Hematopoietic multipotent progenitor cell treated with erythropoietin and hydrocortisone succinate and interleukin-3 and kit ligand, for 15 days (in vitro differentiated cells): ENCODE measurements around the gene KCNE2.
"Not testable (repeated sequence)": the region's sequence is repeated elsewhere in the genome, so short reads cannot be mapped to it uniquely, and the experiment has no call there.

Experiments
- DNase-seq: peaks from one replicate; pipeline ENCODE4 v3.0.0-alpha.2; 2015; ENCODE audit warnings: low spot score

KCNE2 gene

GRCh38 chr21:34353182-34353581 lies 10.6 kb upstream of the KCNE2 start:
- no peak for DNase-seq

DNA sequence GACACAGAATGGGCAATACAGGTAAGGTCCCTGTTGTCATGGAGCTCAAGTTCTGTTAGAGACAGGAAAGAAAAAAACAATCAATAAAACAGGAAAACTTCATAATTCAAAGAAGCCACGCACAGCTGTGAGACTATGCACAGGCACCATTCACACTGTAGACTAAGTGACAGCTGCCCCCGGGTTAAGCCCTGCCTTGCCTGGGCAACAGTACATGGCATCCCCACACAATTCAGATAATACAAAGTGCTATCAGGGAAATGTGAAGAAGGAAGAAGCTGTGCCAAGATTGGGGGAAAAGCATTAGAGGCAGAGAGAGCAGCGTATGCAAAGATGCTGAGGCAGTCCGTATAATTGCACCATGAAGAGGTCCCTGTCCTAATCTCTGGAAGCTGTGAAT lies 9.0 kb upstream of the KCNE2 start:
- DNase-seq = no peak

DNA sequence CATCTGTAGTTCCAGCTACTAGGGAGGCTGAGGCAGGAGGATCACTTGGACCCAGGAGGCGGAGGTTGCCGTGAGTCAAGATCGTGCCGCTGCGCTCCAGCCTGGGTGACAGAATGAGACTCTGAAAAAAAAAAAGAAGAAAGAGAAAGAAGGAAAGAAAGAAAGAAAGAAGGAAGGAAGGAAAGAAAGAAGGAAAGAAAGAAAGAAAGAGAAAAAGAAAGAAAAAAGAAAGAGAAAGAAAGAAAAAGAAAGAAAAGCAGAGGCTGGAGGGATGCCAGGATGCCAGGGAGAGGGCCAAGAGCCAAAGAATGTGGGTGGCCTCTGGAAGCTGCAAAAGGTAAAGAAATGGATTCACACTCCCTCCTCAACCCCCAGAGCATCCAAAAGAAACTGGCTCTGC lies 8.2 kb upstream of the KCNE2 start:
- no peak for DNase-seq

- no peak for DNase-seq
Measured at GRCh38 chr21:34357889-34358288, 5.9 kb upstream of the KCNE2 start.

GRCh38 chr21:34358866-34359265 lies 4.9 kb upstream of the KCNE2 start:
- no peak for DNase-seq

DNA sequence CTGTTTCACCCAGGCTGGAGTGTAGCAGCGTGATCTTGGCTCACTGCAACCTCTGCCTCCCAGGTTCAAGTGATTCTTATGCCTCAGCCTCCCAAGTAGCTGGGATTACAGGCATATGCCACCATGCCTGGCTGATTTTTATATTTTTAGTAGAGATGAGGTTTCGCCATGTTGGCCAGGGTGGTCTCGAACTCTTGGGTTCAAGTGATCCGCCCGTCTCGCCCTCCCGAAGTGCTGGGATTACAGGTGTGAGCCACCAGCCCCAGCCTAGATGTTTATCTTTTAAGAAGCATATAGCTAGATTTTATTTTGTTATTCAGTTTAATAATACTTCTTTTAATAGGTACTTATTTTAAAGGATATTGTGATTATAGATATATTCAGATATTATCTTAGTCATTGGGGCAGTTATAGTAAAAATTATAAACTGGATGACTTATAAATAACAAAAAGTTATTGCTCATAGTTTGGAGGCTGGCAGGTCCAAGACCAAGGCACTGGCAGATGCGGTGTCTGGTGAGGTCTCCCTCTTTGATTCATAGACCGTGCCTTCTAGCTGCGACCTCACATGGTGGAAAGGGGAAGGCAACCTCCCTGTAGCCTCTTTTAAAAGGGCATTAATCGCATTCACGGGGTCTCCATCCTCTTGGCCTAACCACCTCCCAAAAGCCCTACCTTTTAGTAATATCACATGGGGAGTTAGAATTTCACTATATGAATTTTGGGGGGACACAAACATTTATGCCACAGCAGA lies 3.1 kb upstream of the KCNE2 start:
- DNase-seq = no peak

DNA sequence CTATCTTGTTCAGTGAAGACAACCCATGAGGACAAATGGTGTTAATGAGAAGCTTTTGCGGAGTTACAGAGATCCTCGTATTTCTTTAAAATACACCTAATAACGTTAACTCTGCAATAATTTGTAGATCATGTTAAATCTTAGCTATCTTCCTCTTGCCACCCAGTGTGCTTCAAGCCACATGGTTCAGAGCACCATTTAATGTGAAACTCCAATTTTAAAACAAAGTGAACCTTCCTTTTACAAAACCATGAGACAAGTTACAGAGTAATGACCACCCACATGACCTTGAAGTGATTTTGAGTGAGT lies 1.7 kb upstream of the KCNE2 start:
- no peak for DNase-seq

- DNase-seq = no peak
Measured at GRCh38 chr21:34362670-34363069, 1.1 kb upstream of the KCNE2 start.

- DNase-seq = no peak
Measured at GRCh38 chr21:34364921-34365320, 1.1 kb downstream of the KCNE2 start.

GRCh38 chr21:34365809-34366208 lies 2.0 kb downstream of the KCNE2 start:
- DNase-seq = no peak

- DNase-seq = peak; percentile 40
Measured at GRCh38 chr21:34367320-34367935, 3.6 kb downstream of the KCNE2 start.

GRCh38 chr21:34369741-34370140 lies 5.9 kb downstream of the KCNE2 start:
- no peak for DNase-seq

GRCh38 chr21:34372321-34372720 lies 8.5 kb downstream of the KCNE2 start:
- DNase-seq = no peak

DNA sequence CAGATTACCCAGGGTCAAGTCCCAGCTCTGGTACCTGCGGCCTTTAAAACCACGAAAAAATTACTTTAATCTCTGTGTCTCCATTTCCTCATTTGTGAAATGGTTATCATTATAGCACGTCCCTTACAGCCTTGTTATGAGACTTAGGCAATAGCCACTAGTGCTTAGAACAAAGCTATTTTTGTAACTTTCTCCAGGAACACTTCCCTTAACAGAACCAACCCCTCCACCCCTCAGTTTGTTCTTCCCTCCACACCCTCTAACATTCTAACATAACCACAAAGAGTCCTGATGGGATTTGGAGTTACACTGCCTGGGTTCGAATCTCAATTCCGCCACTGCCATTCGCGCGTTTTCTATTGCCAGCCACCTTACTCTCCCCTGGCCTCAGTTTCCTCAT lies 10.7 kb downstream of the KCNE2 start:
- DNase-seq = not testable (repeated sequence)

DNA sequence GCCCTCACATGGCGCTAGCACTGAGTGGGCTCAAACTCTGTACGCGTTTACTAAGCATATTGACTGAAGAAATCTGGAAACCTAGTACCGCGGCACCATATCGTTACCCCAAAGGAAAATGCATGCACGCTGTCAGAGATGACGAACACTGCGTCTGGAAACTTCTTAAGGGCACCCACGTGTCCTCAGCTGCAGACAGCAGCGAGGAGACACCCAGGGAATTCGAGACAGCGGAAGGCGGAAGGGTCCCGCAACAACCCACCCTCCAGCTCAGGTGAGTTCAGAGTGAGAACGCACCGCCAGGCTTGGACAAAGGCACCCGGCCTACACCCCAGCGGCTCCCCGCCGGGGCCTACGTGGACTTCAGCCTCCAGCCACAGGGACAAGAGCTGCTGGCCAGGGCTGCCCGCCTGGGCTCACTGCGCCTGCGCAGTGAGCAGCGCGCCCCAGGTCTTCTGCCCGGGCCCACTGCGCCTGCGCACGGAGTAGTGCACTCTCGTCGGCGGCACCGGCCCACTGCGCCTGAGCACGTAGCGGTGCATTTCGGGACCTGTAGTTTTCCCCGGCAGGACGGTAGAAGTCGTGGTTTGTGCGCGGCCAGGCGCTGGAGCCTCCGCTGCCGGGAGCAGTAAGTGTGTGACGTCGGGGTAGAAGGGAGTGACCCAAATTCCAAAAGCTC lies 11.3 kb downstream of the KCNE2 start, which contains the start of gene SMIM11:
Gene SMIM11, plus strand, starts transcription at position 568 of the 679 bp plus-strand sequence. CDS start 3,998 bp downstream, outside the sequence.
- DNase-seq = not testable (repeated sequence)

GRCh38 chr21:34375619-34375972 lies 11.8 kb downstream of the KCNE2 start:
- not testable (repeated sequence) for DNase-seq

- DNase-seq = not testable (repeated sequence)
Measured at GRCh38 chr21:34383138-34383537, 19.3 kb downstream of the KCNE2 start.

DNA sequence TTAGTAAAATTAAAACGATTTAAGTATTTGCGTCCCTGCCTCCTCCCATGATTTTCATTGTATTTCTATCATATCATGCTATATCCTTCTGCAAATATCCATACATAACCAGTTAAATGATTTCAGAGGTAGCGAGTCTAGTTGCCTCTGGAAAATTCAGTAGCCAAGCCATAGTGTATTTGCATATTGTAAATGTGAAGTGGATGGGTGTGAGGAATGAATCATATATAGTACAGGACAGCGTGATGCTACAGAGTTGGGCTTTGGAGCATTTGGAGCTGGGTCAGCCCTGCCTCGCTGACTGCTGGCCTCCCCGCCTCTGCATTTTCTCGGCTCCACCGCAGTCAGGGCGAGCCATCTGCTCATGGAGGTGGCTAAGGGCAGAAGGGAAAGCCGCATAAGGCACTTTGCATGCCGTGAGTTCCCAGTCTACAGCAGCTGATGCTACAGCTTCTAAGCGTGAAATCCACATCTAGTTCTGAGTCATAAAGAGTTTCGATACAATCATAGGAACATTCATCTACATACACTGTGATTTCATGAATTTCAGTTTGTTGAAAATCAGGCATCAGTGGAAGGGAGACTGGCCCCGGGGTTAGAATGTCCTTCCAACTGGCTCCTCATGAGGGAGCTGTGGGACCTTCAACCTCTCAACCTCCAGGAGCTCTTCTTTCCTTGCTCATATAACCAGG lies 20.1 kb downstream of the KCNE2 start:
- DNase-seq = not testable (repeated sequence)

DNA sequence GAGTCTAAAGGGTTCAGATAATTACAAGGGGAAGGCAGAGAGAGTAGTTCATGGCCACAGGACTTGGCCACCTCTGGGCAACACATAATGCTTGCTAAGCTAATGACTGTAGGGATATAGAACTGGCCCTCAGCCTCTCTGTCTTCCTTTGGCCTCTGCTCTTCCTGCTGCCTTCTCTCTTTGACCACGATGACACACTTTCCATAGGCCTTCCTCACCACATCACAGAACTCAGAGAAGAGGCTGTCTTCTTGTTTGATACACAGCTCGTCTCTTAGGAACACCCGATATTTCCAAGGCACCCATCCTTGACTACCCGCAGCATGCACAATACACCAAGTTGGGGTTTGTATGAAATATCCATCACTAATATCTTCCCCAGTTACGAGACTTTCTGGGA lies 36.7 kb downstream of the KCNE2 start:
- not testable (repeated sequence) for DNase-seq

DNA sequence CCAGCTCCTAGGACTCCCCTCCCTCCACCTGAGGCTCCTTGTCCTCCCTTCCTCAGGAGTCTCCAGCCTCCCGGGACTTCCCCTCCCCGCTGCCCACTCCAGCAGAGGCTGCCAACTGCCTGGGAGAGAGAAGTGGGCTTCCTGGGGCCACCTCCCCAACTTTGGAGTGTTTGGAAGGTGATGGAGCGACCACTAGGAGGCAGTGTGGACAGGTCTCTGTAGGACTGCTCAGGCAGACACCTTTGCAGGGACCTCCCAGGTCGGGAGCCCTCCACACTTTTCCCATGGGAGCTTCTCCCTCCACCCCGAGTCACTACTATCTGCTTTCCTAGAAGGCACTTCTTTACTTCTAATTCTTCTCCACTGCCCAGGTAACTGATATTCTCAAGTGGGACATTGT lies 40.9 kb downstream of the KCNE2 start:
- not testable (repeated sequence) for DNase-seq

DNA sequence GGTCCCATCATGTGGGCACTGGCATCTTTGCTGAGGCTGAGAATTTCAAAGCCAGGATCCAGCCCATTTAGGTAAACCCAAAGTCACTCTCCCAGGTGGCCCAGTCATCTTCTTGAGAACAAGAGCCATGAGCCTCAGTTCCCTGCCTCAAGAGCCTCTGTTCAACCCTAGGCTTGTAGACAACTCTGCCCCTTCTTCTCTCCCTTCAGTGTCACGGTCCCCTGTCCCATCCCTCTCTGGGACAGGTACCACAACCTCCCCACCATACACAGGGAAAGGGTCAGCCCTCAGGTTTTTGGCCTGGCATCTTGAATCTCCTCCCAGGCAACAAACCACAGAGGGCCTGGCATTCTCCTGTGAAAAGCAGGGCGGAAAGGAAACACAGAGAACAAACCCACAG lies 41.9 kb downstream of the KCNE2 start:
- DNase-seq = not testable (repeated sequence)

- DNase-seq = not testable (repeated sequence)
Measured at GRCh38 chr21:34406102-34406501, 42.3 kb downstream of the KCNE2 start.

GRCh38 chr21:34406676-34407075 lies 42.9 kb downstream of the KCNE2 start:
- not testable (repeated sequence) for DNase-seq
